ENCODE measurements around the gene NCS1. TPM values are rescaled to one million over a fixed set of nuclear protein-coding genes. Genes with fewer than 3 reads are reported as not detected.

NCS1 gene
- total and polyA plus RNA-seq, 2 of the 8 experiments (the other 6 are each of a cell fraction or from before 2014, with no cell fraction given) = 34.7 to 47.6 TPM

- TF ChIP-seq KDM1A (IDR thresholded peaks at IDR 0.05; ENCODE audit: borderline replicate concordance, low read length) (no peak), BCL11A (IDR thresholded peaks at IDR 0.05; ENCODE audit: low read depth in 2 of 2, low read length in 2 of 2) (no peak), SIRT6 (IDR thresholded peaks at IDR 0.05; ENCODE audit: low read length) (no peak), CBX5 (IDR thresholded peaks at IDR 0.05; ENCODE audit: low read depth, low read length) (no peak)
Measured at GRCh38 chr9:130160862-130161470, 11.2 kb upstream of the NCS1 start (continued).

Data from H1 (cell line).